ENCODE results near the gene OR51V1.
"Not testable (repeated sequence)": the region's sequence is repeated elsewhere in the genome, so short reads cannot be mapped to it uniquely, and the experiment has no call there.

Gene OR51V1

DNA sequence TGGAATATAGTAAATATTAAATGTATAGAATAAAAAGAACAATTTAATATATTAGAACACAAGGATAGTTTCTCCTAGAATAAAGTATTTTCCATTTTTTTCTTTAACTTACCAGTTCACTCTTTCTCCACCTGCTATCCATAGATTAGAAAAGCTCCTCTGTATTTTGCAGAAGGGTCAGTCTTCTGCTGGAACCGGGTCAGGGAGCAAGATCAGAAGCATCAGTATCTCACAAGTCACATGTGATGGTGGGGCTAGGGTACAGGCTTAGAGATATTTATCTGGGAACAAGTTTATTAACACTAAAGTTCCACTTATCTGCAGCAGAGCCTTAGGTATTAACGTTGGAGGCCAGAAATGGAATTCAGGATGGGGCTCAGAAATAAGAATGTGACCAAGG is 28.6 kb downstream of the OR51V1 start:
- DNase-seq (ENCODE audit: extremely low read depth, low read depth), result no peak
- no peak for TF ChIP-seq CTCF (IDR thresholded peaks at IDR 0.05; ENCODE audit: low read depth, low read length)

DNA sequence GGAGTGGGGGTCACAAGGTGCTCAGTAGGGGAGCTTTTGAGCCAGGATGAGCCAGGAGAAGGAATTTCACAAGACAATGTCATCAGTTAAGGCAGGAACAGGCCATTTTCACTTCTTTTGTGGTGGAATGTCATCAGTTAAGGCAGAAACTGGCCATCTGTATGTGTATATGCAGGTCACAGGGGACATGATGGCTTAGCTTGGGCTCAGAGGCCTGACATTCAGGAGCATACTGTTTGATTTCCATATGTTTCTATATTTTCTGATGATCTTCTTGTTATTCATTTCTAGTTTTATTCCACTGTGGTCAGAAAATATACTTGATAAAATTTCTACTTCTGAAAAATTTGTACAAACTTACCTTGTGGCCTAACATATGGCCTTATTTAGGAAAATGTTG is 34.6 kb downstream of the OR51V1 start:
- DNase-seq (ENCODE audit: extremely low read depth, low read depth), result not testable (repeated sequence)

DNA sequence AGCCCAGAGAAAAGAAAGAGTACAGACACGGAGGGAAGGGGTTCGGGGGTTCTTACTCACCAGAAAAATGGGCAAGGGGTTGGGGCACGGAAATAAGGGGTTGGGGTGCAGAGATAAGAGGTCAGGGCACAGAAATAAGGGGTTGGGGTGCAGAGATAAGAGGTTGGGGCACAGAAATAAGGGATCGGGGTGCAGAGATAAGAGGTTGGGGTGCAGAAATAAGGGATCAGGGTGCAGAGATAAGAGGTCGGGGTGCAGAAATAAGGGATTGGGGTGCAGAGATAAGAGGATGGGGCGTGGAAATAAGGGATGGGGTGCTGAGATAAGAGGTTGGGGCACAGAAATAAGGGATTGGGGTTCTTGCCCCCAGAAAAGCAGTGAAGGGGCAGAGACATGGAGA is 35.7 kb downstream of the OR51V1 start:
- not testable (repeated sequence) for DNase-seq (ENCODE audit: extremely low read depth, low read depth)

DNA sequence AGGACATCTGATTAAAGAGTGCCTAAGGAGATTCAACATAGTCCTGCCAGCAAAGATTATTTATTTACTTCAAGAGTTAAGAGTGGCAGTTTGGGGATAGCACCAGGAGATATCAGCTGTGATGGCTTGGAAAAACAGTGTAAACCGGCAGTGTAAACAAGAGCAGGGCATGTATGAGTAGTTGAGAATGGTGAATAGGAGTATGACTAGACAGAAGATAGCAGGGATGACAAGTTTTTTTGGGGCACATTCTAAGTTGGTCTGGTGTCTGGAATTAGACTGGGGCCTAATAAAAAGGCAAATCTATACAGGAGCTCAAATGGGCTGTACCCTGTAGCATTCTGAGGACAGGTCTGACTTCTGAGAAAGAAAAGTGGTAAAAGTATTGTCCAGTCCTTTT is 39.4 kb downstream of the OR51V1 start:
- DNase-seq (ENCODE audit: extremely low read depth, low read depth), result not testable (repeated sequence)

DNA sequence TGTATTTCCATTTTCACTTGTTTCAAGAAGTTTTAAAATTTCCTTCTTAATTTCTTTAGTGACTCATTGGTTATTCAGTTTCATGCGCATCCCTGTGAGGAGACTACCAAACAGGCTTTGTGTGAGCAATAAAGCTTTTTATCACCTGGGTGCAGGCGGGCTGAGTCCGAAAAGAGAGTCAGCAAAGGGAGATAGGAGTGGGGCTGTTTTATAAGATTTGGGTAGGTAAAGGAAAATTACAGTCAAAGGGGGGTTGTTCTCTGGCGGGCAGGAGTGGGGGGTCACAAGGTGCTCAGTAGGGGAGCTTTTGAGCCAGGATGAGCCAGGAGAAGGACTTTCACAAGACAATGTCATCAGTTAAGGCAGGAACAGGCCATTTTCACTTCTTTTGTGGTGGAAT is 40.3 kb downstream of the OR51V1 start:
- not testable (repeated sequence) for DNase-seq (ENCODE audit: extremely low read depth, low read depth)

DNA sequence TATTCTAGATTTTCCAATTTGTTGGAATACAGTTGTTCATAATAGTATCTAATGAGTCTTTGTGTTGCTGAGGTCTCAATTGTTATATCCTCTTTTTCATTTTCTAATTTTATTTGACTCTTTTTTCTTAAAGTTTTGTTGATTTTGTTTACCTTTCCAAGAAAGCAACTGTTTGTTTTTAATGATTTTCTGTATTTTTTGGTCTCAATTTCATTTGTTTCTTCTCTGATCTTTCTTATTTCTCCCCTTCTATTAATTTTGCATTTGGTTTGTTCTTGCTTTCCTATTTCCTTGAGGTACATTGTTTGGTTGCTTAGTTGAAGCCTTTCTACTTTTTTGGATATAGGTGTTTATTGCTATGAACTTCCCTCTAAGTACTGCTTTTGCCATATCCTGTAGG is 40.7 kb downstream of the OR51V1 start:
- TF ChIP-seq CTCF (IDR thresholded peaks at IDR 0.05; ENCODE audit: low read depth, low read length), result no peak
- no peak for DNase-seq (ENCODE audit: extremely low read depth, low read depth)

DNA sequence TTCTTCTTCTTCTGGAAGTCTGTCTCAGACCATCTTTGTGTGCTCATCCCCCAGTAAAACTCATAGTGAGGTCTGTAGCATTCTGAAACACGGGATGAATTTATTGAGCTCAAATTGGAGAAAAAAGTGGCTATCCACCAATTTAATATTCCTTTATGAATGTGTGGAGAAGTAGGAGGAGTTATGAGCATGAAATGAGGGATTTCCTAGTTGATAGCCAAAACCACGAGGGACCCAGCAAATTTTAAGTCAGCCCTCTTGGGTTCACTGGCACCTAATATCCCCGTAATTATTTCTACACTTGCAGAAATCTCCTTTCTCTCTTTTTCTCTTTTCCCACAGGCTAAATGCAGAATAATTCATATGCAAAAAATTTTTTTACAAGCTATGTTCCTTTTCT is 45.8 kb downstream of the OR51V1 start, which contains the start of gene OR52A1:
Gene OR52A1, minus strand, starts transcription at position 101 of the 400 bp plus-strand sequence. CDS start 2,388 bp downstream, outside the sequence.
- DNase-seq (ENCODE audit: extremely low read depth, low read depth), result no peak
- no peak for TF ChIP-seq CTCF (IDR thresholded peaks at IDR 0.05; ENCODE audit: low read depth, low read length)

DNA sequence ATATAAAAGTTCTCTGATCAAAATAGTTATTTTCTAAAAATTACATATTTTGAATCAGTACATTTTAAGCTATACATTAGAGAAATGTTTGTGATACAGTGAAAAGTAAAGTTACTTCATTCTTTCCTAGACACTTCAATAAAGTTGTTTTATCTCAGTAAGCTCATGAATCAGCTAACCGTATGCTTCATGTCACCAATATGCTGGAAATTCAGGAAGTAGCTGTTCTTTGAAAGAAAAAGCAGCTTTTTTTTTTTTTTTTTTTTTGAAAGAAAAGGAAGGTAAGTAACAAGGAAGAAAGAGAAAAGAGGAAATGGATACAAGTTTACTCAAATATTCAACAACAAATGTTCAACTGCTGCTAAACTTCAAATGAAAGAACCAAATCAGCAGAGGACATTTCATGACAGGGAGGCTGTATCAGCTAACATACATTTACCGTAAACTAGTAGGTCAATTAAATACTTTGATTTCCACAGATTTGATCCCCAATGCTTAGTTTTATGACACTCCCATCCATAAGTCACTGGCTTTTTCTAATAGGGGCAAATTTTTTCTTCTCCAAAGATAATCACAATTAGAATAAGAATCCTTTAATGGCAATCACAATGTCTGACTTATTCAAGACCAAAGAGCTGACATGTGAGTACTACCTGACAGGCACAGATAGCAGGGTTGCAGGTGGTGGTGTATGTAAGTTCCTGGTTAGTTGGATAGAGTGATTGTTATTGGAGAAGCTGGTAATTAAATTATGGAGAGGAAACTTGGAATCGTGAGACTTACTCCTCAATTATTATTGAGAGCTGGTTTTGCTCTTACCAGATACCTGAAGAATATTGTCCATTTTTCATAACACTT is 46.7 kb downstream of the OR51V1 start:
- no peak for DNase-seq (ENCODE audit: extremely low read depth, low read depth)
- TF ChIP-seq CTCF (IDR thresholded peaks at IDR 0.05; ENCODE audit: low read depth, low read length), result no peak

DNA sequence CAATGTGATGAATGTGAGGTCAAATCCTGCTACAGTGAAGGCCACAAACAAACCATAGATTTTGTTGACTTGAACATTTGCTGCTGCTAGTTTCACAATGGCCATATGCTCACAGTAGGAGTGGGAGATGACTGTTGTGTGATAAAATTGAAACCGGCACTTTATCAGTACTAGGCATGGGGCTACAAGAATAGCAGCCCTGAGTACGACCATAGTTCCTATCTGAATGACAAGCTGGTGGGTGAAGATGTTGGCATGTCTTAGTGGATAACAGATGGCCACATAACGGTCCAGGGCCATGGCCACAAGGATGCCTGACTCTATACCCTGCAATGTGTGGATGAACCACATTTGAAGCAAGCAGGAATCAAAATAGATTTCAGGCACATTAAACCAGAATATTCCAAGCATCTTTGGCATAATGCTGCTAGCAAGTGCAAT is 48.7 kb downstream of the OR51V1 start:
- DNase-seq (ENCODE audit: extremely low read depth, low read depth), result no peak
- no peak for TF ChIP-seq CTCF (IDR thresholded peaks at IDR 0.05; ENCODE audit: low read depth, low read length)

Data from AG09319 (cell line).